A673 (cell line): Measurements from ENCODE around the gene ETV4. TPM values are rescaled to one million over a fixed set of nuclear protein-coding genes. Genes with fewer than 3 reads are reported as not detected.

Source experiments
- BruUV-seq: library from RNA; stranded (reverse); fragments of 400-500 nt; replicated peaks from 2 replicates; lab custom pipeline; 2021; lab: Mats Ljungman, UMichigan
- CTCF ChIA-PET: fragments of 300-600 bp; sonication (Branson Sonifier 250); formaldehyde crosslinking; loops from one replicate; lab custom pipeline; 2022; ENCODE audit warnings: antibody characterized with exemption; lab: Charles Lee
- POLR2A ChIA-PET: fragments of 300-600 bp; sonication (Branson Sonifier 250); formaldehyde crosslinking; loops from one replicate; lab custom pipeline; 2022; ENCODE audit warnings: antibody characterized with exemption; ENCODE audit not compliant: low non-redundant PET; lab: Charles Lee
- DNase-seq: peaks from one replicate; pipeline ENCODE4 v3.0.0-alpha.2; 2015; ENCODE audit warnings: low spot score
- H3K27ac ChIP-seq: fragments of 200-600 bp; sonication (generic); 2 replicates; pipeline ENCODE4 v1.5.1; 2016; ENCODE audit warnings: mixed run types, low read depth, mild to moderate bottlenecking, mixed read lengths, antibody characterized with exemption, low read length; ENCODE audit not compliant: poor library complexity, severe bottlenecking
- H3K27me3 ChIP-seq: fragments of 200-600 bp; sonication (generic); replicated peaks from 2 replicates; pipeline ENCODE4 v1.6.1; 2017; ENCODE audit warnings: mixed run types, low read depth, mild to moderate bottlenecking, mixed read lengths, antibody characterized with exemption, low read length; ENCODE audit not compliant: insufficient read depth, poor library complexity
- H3K36me3 ChIP-seq: fragments of 200-600 bp; sonication (generic); 2 replicates; pipeline ENCODE4 v1.6.1; 2016; ENCODE audit warnings: mixed run types, mild to moderate bottlenecking, mixed read lengths, antibody characterized with exemption, low read length; ENCODE audit not compliant: insufficient read depth, poor library complexity, severe bottlenecking
- H3K4me1 ChIP-seq: fragments of 200-600 bp; sonication (generic); 2 replicates; pipeline ENCODE4 v1.6.1; 2017; ENCODE audit warnings: mixed run types, mild to moderate bottlenecking, mixed read lengths, antibody characterized with exemption, low read length; ENCODE audit not compliant: insufficient read depth, poor library complexity, severe bottlenecking
- H3K4me3 ChIP-seq: fragments of 200-600 bp; sonication (generic); 2 replicates; pipeline ENCODE4 v1.5.1; 2016; ENCODE audit warnings: low read depth, mixed run types, mild to moderate bottlenecking, mixed read lengths, low read length; ENCODE audit not compliant: poor library complexity, severe bottlenecking
- H3K9me3 ChIP-seq: fragments of 200-600 bp; sonication (generic); 2 replicates; pipeline ENCODE4 v1.6.1; 2016; ENCODE audit warnings: mixed run types, low read depth, mild to moderate bottlenecking, mixed read lengths, antibody characterized with exemption, low read length; ENCODE audit not compliant: poor library complexity, severe bottlenecking
- EZH2 ChIP-seq: fragments of 200-600 bp; sonication (generic); IDR thresholded peaks from 2 replicates; pipeline ENCODE4 v1.6.1; 2017; ENCODE audit warnings: borderline replicate concordance, low read depth, mild to moderate bottlenecking, mixed read lengths, antibody characterized with exemption, low read length; ENCODE audit not compliant: poor library complexity, severe bottlenecking
- intact Hi-C: fragments of 100-400 bp; cut with micrococcal nuclease; formaldehyde crosslinking; loops from one replicate; pipeline ENCODE4 v1.10.0; 2022; ENCODE audit not compliant: unreplicated experiment
- total RNA-seq: library from RNA; stranded (reverse); gene quantifications from 2 replicates; pipeline ENCODE4 v1.2.3, GENCODE V29; 2021
- TF ChIP-seq, protein P1 (sequence below): fragments of 300-800, 200-600 bp; sonication (generic); conservative IDR thresholded peaks from 2 replicates; pipeline ENCODE4 v1.5.1; 2017; ENCODE audit warnings: low read depth, mild to moderate bottlenecking, antibody characterized with exemption, low read length, moderate library complexity, mixed read lengths

The ETV4 gene
- total RNA-seq, 1 experiment from 2014 or later = 31.2 TPM

DNA sequence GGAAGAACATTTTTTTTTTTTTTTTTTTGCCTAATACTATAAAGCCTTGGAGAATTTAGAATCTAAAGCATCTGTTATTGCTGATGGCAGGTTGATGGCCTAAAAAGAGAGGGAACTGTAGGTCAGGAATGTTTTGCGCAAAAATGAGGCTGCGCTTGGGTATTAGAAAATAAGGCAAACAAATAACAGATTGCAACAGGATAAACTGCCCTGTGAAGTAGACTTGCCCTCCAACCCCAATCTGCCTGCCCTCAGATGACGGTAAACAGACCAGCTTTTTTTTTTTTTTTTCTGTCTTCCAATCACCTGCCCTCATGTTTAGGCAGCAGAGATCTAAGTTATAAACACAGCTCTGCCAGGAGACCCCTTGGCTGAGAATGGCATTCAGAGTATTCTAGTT is 66.2 kb downstream of the ETV4 start:
- ChIA-PET POLR2A (no interaction called here), CTCF (no interaction called here)
- BruUV-seq = no TSS peak
- Histone ChIP-seq H3K4me3 (no peak overlapping the region), H3K4me1 (no peaks in the 10 kb centered on the region), H3K27ac (no peak overlapping the region), H3K36me3 (no peaks in the 10 kb centered on the region), H3K9me3 (no peaks in the 10 kb centered on the region), H3K27me3 (no peaks in the 10 kb centered on the region)
- intact Hi-C loops = loop anchor here (5.0 kb wide), 1 partner anchor 153 kb away; no protein-coding TSS in a partner anchor
- no peak for DNase-seq
- TF ChIP-seq, protein P1, sequence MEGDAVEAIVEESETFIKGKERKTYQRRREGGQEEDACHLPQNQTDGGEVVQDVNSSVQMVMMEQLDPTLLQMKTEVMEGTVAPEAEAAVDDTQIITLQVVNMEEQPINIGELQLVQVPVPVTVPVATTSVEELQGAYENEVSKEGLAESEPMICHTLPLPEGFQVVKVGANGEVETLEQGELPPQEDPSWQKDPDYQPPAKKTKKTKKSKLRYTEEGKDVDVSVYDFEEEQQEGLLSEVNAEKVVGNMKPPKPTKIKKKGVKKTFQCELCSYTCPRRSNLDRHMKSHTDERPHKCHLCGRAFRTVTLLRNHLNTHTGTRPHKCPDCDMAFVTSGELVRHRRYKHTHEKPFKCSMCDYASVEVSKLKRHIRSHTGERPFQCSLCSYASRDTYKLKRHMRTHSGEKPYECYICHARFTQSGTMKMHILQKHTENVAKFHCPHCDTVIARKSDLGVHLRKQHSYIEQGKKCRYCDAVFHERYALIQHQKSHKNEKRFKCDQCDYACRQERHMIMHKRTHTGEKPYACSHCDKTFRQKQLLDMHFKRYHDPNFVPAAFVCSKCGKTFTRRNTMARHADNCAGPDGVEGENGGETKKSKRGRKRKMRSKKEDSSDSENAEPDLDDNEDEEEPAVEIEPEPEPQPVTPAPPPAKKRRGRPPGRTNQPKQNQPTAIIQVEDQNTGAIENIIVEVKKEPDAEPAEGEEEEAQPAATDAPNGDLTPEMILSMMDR = no peak
- TF ChIP-seq EZH2 = no peak

Other genes with a start within 250 kb of the ETV4 start
- gene ARL4D, start 147.3 kb downstream of the ETV4 start, total RNA-seq = 4.3 and 5.5 TPM in 2 replicates
- gene DHX8, start 62.4 kb downstream of the ETV4 start, total RNA-seq = 24.4 and 41.2 TPM in 2 replicates
- gene MEOX1, start 115.6 kb upstream of the ETV4 start, total RNA-seq = 0.82 and 1.1 TPM in 2 replicates
- not detected in 2 replicates for gene SOST, start 212.5 kb upstream of the ETV4 start, total RNA-seq
- 20.4 and 22.9 TPM in 2 replicates for gene DUSP3, start 232.6 kb upstream of the ETV4 start, total RNA-seq
- not detected in 2 replicates for gene CFAP97D1, start 234.1 kb upstream of the ETV4 start, total RNA-seq